HepG2 (cell line): ENCODE measurements around the gene TLDC2. TPM values are rescaled to one million over a fixed set of nuclear protein-coding genes. Genes with fewer than 3 reads are reported as not detected.

ENCODE experiments used
- CEBPB ChIP-seq: IDR thresholded peaks from 2 replicates; pipeline ENCODE4 v1.6.1; 2011; ENCODE audit warnings: low read depth, low read length, improper control_type of control experiment, borderline replicate concordance
- DNMT3B ChIP-seq: conservative IDR thresholded peaks from 2 replicates; pipeline ENCODE4 v1.6.1; 2016; ENCODE audit warnings: missing biosample characterization, control low read depth
- HNRNPLL ChIP-seq: fragments of 200-400 bp; formaldehyde crosslinking; IDR thresholded peaks from 2 replicates; pipeline ENCODE4 v1.6.1; 2017; ENCODE audit warnings: mild to moderate bottlenecking, low read depth, low read length; ENCODE audit not compliant: poor library complexity, severe bottlenecking
- KDM2A ChIP-seq: sonication (generic); formaldehyde crosslinking; IDR thresholded peaks from 2 replicates; pipeline ENCODE4 v1.4.0; 2020; ENCODE audit warnings: low read depth, missing genetic modification reagents, borderline replicate concordance
- KLF12 ChIP-seq: sonication (generic); formaldehyde crosslinking; IDR thresholded peaks from 2 replicates; pipeline ENCODE4 v1.4.0; 2020; ENCODE audit warnings: missing genetic modification reagents, borderline replicate concordance
- MTA3 ChIP-seq: sonication (generic); formaldehyde crosslinking; IDR thresholded peaks from 2 replicates; pipeline ENCODE4 v1.4.0; 2020; ENCODE audit warnings: missing genetic modification reagents
- PCBP1 ChIP-seq: fragments of 200-400 bp; formaldehyde crosslinking; IDR thresholded peaks from 2 replicates; pipeline ENCODE4 v1.6.1; 2017; ENCODE audit warnings: mild to moderate bottlenecking, low read depth, low read length, borderline replicate concordance
- POLR2A ChIP-seq, 2 experiments: IDR thresholded peaks; 2 replicates each; pipeline ENCODE4 v1.6.1; 2011; ENCODE audit warnings: low read depth in 2 of 2, low read length in 2 of 2, mild to moderate bottlenecking in 1 of 2, moderate library complexity in 1 of 2; ENCODE audit not compliant: insufficient read depth in 1 of 2
- RFX3 ChIP-seq: IDR thresholded peaks from 2 replicates; pipeline ENCODE4 v1.6.1; 2016; ENCODE audit warnings: missing biosample characterization, missing genetic modification reagents
- SCMH1 ChIP-seq: sonication (generic); formaldehyde crosslinking; IDR thresholded peaks from 2 replicates; pipeline ENCODE4 v1.9.0; 2021; ENCODE audit warnings: missing genetic modification reagents, mild to moderate bottlenecking, borderline replicate concordance
- SMAD1 ChIP-seq: sonication (generic); formaldehyde crosslinking; IDR thresholded peaks from 2 replicates; pipeline ENCODE4 v1.4.0; 2020; ENCODE audit warnings: missing genetic modification reagents, low read depth, mild to moderate bottlenecking, borderline replicate concordance
- SRSF1 ChIP-seq: fragments of 200-400 bp; formaldehyde crosslinking; optimal IDR thresholded peaks from 2 replicates; pipeline ENCODE3; 2017; ENCODE audit warnings: mild to moderate bottlenecking, low read depth, low read length, moderate library complexity
- ZNF335 ChIP-seq: sonication (generic); formaldehyde crosslinking; IDR thresholded peaks from 2 replicates; pipeline ENCODE4 v1.4.0; 2020; ENCODE audit warnings: missing genetic modification reagents
- ZNF557 ChIP-seq: sonication (generic); formaldehyde crosslinking; IDR thresholded peaks from 2 replicates; pipeline ENCODE4 v1.4.0; 2020; ENCODE audit warnings: missing genetic modification reagents
- polyA plus RNA-seq, 8 experiments: library from polyadenylated mRNA; depleted of rRNA in 3 of 8; stranded (reverse) in 7 of 8; unstranded in 1 of 8; fragments of >200 nt; fragmentation: Illumina TruSeq in 4 of 8; extraction: Trizol in 4 of 8; gene quantifications; 2 replicates each; pipeline versions ENCODE4 v1.2.1 to v1.2.3, GENCODE V29; 2011 to 2016; ENCODE audit warnings: low read depth in 4 of 8, missing spikeins in 1 of 8, mixed read lengths in 1 of 8; ENCODE audit not compliant: insufficient read depth in 1 of 8
- total RNA-seq, 5 experiments: library from RNA; depleted of rRNA; stranded (reverse); fragments of >200 nt; fragmentation: Illumina TruSeq; extraction: Trizol; gene quantifications; 2 replicates each; pipeline ENCODE4 v1.2.3, GENCODE V29; 2016; ENCODE audit warnings: low read depth in 1 of 5
- TF ChIP-seq, protein P1 (sequence below): sonication (generic); formaldehyde crosslinking; IDR thresholded peaks from 2 replicates; pipeline ENCODE4 v1.4.0; 2020; ENCODE audit warnings: missing genetic modification reagents, borderline replicate concordance
- TF ChIP-seq, protein P2 (sequence below): sonication (generic); formaldehyde crosslinking; IDR thresholded peaks from 2 replicates; pipeline ENCODE4 v1.4.0; 2020; ENCODE audit warnings: missing genetic modification reagents
- TF ChIP-seq, protein P3 (sequence below): sonication (generic); formaldehyde crosslinking; IDR thresholded peaks from 2 replicates; pipeline ENCODE4 v1.5.0; 2020; ENCODE audit warnings: mild to moderate bottlenecking, missing genetic modification reagents

TLDC2 gene
- total and polyA plus RNA-seq, 2 of the 13 experiments (the other 11 are each of a cell fraction or from before 2014, with no cell fraction given), result 1.5 to 1.6 TPM

DNA sequence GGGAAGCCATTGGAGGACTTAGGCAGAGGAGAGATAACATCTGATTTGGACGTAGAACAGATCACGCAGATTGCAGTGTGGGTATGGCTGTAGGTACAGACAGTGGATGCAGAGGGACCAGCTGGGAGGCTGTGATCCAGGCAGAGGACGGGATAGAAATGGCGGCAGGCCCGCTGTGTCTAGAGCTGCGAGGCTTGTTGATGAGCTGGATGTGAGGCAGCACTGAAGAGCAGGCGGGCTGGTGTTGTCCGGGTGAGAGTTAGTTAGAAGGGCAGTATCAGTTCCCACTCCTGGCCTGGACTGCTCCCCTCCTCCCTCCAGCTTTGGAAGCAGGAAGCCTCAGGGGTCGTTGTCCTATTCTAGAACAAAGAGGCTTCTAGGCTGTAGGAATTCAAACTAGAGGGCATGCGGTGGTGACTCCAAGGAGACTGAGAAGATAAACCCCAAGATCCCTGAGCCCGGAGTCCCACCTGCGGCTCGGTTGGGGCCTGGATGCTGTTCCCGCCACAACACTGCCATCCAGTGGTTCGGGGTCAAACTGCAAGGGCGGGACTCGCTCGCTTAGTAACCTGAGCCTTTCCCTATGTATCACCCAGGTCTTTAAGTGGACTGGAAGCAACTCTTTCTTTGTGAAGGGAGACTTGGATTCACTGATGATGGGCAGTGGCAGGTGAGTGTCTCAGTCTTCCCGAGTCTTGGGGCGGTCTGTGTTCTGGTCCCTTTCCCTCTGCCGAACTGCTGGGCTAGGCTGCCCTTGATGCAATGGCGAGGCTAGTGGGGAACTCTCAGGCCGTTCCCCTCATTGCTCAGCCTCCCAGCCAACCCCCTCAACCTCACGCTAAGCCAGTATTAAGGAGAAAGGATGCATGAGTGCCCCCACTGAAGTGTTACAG, 11.2 kb downstream of the TLDC2 start (continued):
- TF ChIP-seq KDM2A (CRISPR knock-in tag), result peak; percentile 96
- no peak for TF ChIP-seq SCMH1
- TF ChIP-seq MTA3, result no peak
- TF ChIP-seq, protein P1, sequence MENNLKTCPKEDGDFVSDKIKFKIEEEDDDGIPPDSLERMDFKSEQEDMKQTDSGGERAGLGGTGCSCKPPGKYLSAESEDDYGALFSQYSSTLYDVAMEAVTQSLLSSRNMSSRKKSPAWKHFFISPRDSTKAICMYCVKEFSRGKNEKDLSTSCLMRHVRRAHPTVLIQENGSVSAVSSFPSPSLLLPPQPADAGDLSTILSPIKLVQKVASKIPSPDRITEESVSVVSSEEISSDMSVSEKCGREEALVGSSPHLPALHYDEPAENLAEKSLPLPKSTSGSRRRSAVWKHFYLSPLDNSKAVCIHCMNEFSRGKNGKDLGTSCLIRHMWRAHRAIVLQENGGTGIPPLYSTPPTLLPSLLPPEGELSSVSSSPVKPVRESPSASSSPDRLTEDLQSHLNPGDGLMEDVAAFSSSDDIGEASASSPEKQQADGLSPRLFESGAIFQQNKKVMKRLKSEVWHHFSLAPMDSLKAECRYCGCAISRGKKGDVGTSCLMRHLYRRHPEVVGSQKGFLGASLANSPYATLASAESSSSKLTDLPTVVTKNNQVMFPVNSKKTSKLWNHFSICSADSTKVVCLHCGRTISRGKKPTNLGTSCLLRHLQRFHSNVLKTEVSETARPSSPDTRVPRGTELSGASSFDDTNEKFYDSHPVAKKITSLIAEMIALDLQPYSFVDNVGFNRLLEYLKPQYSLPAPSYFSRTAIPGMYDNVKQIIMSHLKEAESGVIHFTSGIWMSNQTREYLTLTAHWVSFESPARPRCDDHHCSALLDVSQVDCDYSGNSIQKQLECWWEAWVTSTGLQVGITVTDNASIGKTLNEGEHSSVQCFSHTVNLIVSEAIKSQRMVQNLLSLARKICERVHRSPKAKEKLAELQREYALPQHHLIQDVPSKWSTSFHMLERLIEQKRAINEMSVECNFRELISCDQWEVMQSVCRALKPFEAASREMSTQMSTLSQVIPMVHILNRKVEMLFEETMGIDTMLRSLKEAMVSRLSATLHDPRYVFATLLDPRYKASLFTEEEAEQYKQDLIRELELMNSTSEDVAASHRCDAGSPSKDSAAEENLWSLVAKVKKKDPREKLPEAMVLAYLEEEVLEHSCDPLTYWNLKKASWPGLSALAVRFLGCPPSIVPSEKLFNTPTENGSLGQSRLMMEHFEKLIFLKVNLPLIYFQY, result no peak
- no peak; the same call in 1 of the 2 replicates for TF ChIP-seq ZNF557
- TF ChIP-seq DNMT3B (CRISPR knock-in tag), result 0 out of 2 replicates have a peak, but pooled peaks have one; percentile 37
- TF ChIP-seq, protein P2, sequence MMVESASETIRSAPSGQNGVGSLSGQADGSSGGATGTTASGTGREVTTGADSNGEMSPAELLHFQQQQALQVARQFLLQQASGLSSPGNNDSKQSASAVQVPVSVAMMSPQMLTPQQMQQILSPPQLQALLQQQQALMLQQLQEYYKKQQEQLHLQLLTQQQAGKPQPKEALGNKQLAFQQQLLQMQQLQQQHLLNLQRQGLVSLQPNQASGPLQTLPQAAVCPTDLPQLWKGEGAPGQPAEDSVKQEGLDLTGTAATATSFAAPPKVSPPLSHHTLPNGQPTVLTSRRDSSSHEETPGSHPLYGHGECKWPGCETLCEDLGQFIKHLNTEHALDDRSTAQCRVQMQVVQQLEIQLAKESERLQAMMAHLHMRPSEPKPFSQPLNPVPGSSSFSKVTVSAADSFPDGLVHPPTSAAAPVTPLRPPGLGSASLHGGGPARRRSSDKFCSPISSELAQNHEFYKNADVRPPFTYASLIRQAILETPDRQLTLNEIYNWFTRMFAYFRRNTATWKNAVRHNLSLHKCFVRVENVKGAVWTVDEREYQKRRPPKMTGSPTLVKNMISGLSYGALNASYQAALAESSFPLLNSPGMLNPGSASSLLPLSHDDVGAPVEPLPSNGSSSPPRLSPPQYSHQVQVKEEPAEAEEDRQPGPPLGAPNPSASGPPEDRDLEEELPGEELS, result no peak
- no peak for TF ChIP-seq SRSF1
- no peak for TF ChIP-seq PCBP1
- no peak for TF ChIP-seq HNRNPLL
- TF ChIP-seq SMAD1 (CRISPR knock-in tag), result no peak
- TF ChIP-seq POLR2A (IDR thresholded peaks at IDR 0.05; ENCODE audit: insufficient read depth in 1 of 2, low read depth in 2 of 2, low read length in 2 of 2), result 0 out of 4 replicates have a peak, but pooled peaks of 1 of the 2 experiments have one; percentile 10
- TF ChIP-seq ZNF335, result peak; percentile 34; the same call in 1 of the 2 replicates
- no peak for TF ChIP-seq KLF12
- TF ChIP-seq RFX3 (CRISPR knock-in tag), result no peak
- TF ChIP-seq, protein P3, sequence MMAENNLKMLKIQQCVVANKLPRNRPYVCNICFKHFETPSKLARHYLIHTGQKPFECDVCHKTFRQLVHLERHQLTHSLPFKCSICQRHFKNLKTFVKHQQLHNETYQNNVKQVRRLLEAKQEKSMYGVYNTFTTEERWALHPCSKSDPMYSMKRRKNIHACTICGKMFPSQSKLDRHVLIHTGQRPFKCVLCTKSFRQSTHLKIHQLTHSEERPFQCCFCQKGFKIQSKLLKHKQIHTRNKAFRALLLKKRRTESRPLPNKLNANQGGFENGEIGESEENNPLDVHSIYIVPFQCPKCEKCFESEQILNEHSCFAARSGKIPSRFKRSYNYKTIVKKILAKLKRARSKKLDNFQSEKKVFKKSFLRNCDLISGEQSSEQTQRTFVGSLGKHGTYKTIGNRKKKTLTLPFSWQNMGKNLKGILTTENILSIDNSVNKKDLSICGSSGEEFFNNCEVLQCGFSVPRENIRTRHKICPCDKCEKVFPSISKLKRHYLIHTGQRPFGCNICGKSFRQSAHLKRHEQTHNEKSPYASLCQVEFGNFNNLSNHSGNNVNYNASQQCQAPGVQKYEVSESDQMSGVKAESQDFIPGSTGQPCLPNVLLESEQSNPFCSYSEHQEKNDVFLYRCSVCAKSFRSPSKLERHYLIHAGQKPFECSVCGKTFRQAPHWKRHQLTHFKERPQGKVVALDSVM (CRISPR knock-in tag), result peak; percentile 31; the same call in 1 of the 2 replicates
- TF ChIP-seq CEBPB, result no peak
